GM18870 (cell line): ENCODE data around the gene FARP1.

Source experiments
- ATAC-seq: cut with Tn5 transposase; IDR thresholded peaks from one replicate; pipeline ENCODE4 v1.9.1; 2021; ENCODE audit warnings: moderate library complexity; ENCODE audit not compliant: unreplicated experiment

The FARP1 gene

GRCh38 chr13:98474292-98474691 lies 331.4 kb downstream of the FARP1 start:
- ATAC-seq: no peak

DNA sequence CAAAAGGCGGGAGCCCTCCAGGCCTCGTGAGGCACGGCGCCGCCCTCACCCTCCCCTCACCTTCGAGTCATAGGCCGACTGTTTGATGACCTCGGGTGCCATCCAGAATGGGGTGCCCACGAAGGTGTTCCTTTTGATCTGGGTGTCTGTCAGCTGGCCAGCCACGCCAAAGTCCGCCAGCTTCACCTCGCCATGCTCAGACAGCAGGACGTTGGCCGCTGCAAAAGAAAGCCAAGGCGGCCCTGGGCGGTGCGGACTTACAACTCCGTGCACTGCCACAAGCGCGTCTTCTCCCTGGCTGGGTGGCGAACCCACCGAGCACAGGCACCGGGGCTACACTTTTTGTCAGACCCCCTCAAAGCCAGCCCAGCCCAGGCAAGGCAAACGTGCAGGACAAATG lies 331.9 kb downstream of the FARP1 start:
- no peak for ATAC-seq

GRCh38 chr13:98475522-98475921 lies 332.6 kb downstream of the FARP1 start:
- ATAC-seq: no peak

- peak; percentile 35 for ATAC-seq
Measured at GRCh38 chr13:98476106-98476505, 333.2 kb downstream of the FARP1 start.

GRCh38 chr13:98476538-98476966 lies 333.7 kb downstream of the FARP1 start:
- peak; percentile 89 for ATAC-seq

GRCh38 chr13:98478189-98479129 lies 335.6 kb downstream of the FARP1 start:
- ATAC-seq: peak; percentile 35

DNA sequence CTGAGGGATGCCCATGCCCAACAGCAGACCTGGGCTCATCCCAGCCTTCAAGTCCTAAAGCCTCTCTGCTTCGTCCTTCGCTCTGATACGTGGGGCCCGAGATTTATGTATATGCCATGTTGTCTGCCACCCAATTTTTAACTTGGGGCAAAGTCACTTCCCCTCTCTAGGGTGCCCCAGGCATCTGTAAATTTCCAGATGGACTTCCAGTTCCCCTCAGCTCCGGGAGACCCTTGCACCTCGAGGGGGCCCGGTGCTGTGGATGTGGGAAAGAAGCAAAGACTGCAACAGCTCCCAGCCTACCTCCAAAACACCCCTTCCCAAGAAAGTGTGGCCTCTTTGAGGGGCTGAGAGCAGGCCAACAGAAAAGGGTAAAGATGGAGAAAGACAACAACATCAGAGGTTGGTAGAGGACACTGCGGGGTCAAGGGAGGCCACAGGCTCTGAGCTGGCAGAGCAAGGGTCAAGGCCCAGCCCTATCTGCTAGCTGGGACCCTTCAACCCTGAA lies 336.7 kb downstream of the FARP1 start:
- ATAC-seq: no peak

DNA sequence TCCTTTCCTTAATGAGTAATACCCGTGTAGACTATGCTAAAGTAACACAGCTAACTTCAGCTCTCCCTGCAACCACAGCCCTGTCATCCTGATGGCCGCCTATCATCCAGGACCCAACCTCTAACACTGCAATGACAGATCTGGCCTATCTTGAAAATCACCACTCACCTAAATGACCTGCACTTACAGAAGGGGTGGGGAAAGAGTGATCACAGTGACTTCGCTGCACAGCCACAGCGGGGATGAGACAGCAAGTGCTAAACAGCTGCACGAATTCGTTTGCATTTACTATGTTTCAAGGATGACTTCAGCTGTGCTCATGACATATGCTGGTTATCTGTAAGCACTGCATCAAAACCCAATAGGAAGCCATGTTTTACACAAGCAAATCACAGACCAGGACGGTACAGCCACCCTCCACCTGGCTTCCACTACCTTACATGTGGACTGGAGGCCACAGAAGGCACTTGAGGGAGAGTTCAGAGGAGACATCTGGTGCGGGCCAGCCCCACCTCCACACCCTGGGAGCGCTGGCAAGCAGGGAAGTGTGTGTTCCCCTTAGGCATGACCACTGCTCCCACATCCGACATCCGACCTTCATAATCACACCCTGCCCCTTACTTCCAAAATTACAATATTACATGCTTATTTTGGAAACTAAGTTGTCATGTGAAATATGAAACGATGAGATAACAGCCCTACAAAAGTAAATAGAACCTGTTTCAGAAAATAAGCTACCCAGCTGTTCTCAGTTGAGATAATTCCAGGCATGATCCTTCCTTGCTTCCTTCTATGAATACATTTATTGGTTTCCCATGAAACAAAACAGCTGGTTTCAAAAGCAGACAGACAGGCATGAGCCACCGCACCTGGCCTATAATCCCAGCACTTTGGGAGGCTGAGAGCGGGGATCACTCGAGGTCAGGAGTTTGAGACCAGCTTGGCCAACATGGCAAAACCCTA lies 338.3 kb downstream of the FARP1 start:
- ATAC-seq: no peak

GRCh38 chr13:98482476-98483444 lies 339.9 kb downstream of the FARP1 start:
- ATAC-seq: no peak

- no peak for ATAC-seq
Measured at GRCh38 chr13:98483601-98484288, 340.9 kb downstream of the FARP1 start.

GRCh38 chr13:98484289-98485219 lies 341.7 kb downstream of the FARP1 start:
- ATAC-seq: peak; percentile 42

- ATAC-seq: no peak
Measured at GRCh38 chr13:98485561-98485960, 342.7 kb downstream of the FARP1 start.

GRCh38 chr13:98486412-98486811 lies 343.5 kb downstream of the FARP1 start:
- no peak for ATAC-seq

GRCh38 chr13:98487016-98487415 lies 344.1 kb downstream of the FARP1 start:
- ATAC-seq: no peak

DNA sequence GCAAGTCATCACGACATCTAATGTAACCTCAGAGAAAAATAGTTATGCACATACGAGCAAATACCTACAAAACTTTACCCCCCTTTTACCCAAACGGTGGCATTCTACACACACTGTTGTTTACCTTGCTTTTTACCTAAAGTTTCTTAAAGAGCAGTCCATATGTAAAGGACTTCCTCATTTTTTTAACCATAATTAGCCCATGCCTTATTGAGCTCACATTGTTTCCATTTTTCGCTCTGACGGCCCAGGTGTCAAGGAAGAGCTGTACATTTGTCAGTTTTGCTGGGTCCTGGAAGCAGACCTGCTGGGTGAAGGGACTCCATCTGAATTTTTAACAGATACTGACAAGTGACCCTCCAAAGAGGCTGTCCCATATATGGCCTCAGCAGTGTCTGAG lies 344.6 kb downstream of the FARP1 start:
- ATAC-seq: no peak

- ATAC-seq: peak; percentile 22
Measured at GRCh38 chr13:98488736-98489135, 345.8 kb downstream of the FARP1 start.

DNA sequence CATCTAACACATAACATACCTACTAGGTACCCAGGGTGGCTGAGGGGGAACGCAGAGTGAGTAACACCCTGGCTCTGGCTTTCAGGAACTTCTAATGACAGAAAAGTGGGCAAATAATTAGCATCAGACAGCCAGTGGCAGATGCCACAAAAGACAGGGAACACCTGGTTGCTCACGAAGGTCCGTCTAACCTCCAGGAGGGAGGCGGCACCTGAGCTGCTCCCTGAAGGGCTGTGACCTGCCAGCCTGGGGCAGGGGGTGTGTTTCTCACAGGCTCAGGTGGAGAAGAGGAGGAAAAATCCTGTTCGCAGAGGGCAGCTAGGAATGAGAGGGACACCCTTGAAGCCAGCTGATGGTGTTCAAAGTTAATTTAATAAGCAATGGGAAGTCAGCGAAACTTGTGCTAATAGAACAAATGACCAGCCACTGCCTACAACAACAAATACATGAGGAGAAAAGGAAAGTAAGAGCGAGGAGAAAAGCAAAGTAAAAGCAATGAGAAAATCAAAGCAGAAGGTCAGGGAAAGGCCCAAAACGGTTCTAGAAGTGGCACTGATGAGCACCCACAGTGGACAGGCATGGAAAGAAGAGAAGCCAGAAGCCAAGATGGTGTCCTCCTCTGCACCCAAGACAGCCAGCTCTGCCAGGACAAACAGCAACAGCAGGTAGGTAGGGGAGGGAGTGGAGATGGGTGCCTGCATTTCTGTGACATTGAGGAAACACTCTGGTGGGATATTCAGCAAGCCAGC lies 346.7 kb downstream of the FARP1 start:
- ATAC-seq: no peak
